Liver (tissue), 9 donors: ENCODE results near the gene CHERP. TPM values are rescaled to one million over a fixed set of nuclear protein-coding genes. Genes with fewer than 3 reads are reported as not detected.

Experiments
- DNase-seq: peaks from one replicate; pipeline ENCODE4 v3.0.0-alpha.2; 2017; ENCODE audit warnings: low spot score
- H3K27ac ChIP-seq, 2 donors: one replicate each; pipeline ENCODE4 v1.7.0; 2013; ENCODE audit warnings: inconsistent platforms in 2 of 2, low read length in 2 of 2, control low read depth in 1 of 2, low read depth in 1 of 2, mild to moderate bottlenecking in 1 of 2
- H3K27me3 ChIP-seq, 4 donors: one replicate each; pipeline versions ENCODE4 v1.6.1 to v1.7.0; 2013; ENCODE audit warnings: low read length in 3 of 4, inconsistent platforms in 1 of 4, mild to moderate bottlenecking in 1 of 4, moderate library complexity in 1 of 4; ENCODE audit not compliant: control insufficient read depth in 4 of 4, insufficient read depth in 4 of 4
- H3K36me3 ChIP-seq, 4 donors: one replicate each; pipeline versions ENCODE4 v1.6.1 to v1.7.0; 2013; ENCODE audit warnings: low read length in 3 of 4, mild to moderate bottlenecking in 3 of 4, low read depth in 1 of 4, moderate library complexity in 1 of 4; ENCODE audit not compliant: control insufficient read depth in 4 of 4, insufficient read depth in 3 of 4
- H3K4me1 ChIP-seq, 4 donors: one replicate each; pipeline versions ENCODE4 v1.6.1 to v1.7.0; 2013; ENCODE audit warnings: low read length in 3 of 4, mild to moderate bottlenecking in 3 of 4, moderate library complexity in 1 of 4; ENCODE audit not compliant: control insufficient read depth in 4 of 4, insufficient read depth in 4 of 4
- H3K4me3 ChIP-seq, 3 donors: one replicate each; pipeline versions ENCODE4 v1.6.1 to v1.7.0; 2013; ENCODE audit warnings: low read length in 3 of 3, control low read depth in 1 of 3, low read depth in 1 of 3, mild to moderate bottlenecking in 1 of 3
- H3K9ac ChIP-seq, 2 donors: one replicate each; pipeline ENCODE4 v1.7.0; 2013; ENCODE audit warnings: low read length in 2 of 2, mild to moderate bottlenecking in 2 of 2, moderate library complexity in 2 of 2, control low read depth in 1 of 2, low read depth in 1 of 2
- H3K9me3 ChIP-seq, 4 donors: one replicate each; pipeline versions ENCODE4 v1.6.1 to v1.7.0; 2013; ENCODE audit warnings: low read length in 3 of 4; ENCODE audit not compliant: control insufficient read depth in 4 of 4
- CTCF ChIP-seq: fragments of 150-350 bp; IDR thresholded peaks from 2 replicates; pipeline ENCODE4 v1.5.1; 2017; ENCODE audit warnings: improper control_type of control experiment, low read depth, low read length; ENCODE audit not compliant: missing input control
- EGR1 ChIP-seq, 2 donors: IDR thresholded peaks; 2 replicates each; pipeline ENCODE4 v1.6.1; 2016 to 2018; ENCODE audit warnings: antibody characterized with exemption in 2 of 2, low read depth in 2 of 2
- FOXA1 ChIP-seq: IDR thresholded peaks from 2 replicates; pipeline ENCODE4 v1.6.1; 2016; ENCODE audit warnings: antibody characterized with exemption
- GABPA ChIP-seq, 2 donors: IDR thresholded peaks in 1 of 2; conservative IDR thresholded peaks in 1 of 2; 2 replicates each; pipeline ENCODE4 v1.6.1; 2016; ENCODE audit warnings: antibody characterized with exemption in 2 of 2, mild to moderate bottlenecking in 1 of 2, moderate library complexity in 1 of 2
- HNF4G ChIP-seq: IDR thresholded peaks from 2 replicates; pipeline ENCODE4 v1.6.1; 2016; ENCODE audit warnings: antibody characterized with exemption
- JUND ChIP-seq, 2 donors: IDR thresholded peaks; 2 replicates each; pipeline ENCODE4 v1.6.1; 2016; ENCODE audit warnings: antibody characterized with exemption in 2 of 2
- MAX ChIP-seq: IDR thresholded peaks from 2 replicates; pipeline ENCODE4 v1.6.1; 2016; ENCODE audit warnings: antibody characterized with exemption
- NR2F2 ChIP-seq: IDR thresholded peaks from 2 replicates; pipeline ENCODE4 v1.6.1; 2016; ENCODE audit warnings: antibody characterized with exemption
- RAD21 ChIP-seq, 2 donors: IDR thresholded peaks; 2 replicates each; pipeline ENCODE4 v1.6.1; 2016; ENCODE audit warnings: antibody characterized with exemption in 2 of 2, mild to moderate bottlenecking in 2 of 2
- RXRA ChIP-seq, 2 donors: IDR thresholded peaks; 2 replicates each; pipeline ENCODE4 v1.6.1; 2017 to 2018; ENCODE audit warnings: antibody characterized with exemption in 2 of 2, mild to moderate bottlenecking in 1 of 2
- YY1 ChIP-seq: IDR thresholded peaks from 2 replicates; pipeline ENCODE4 v1.6.1; 2016; ENCODE audit warnings: antibody characterized with exemption, mild to moderate bottlenecking
- ZBTB33 ChIP-seq: IDR thresholded peaks from 2 replicates; pipeline ENCODE4 v1.6.1; 2016; ENCODE audit warnings: antibody characterized with exemption
- WGBS: extraction: QIAGEN DNeasy Blood & Tissue Kit; methylation state at CpG from one replicate; pipeline ENCODE4 v1.1.7; 2013; 5-methylcytosine and 5-hydroxymethylcytosine counted together
- polyA plus RNA-seq, 2 donors: library from polyadenylated mRNA; stranded (reverse) in 1 of 2; unstranded in 1 of 2; fragments of 200-250 nt in 1 of 2; fragments of >200 nt in 1 of 2; fragmentation: Nextera tagmentation in 1 of 2; extraction: Ambion mirVana in 1 of 2; gene quantifications; one replicate each; pipeline versions ENCODE4 v1.2.1 to v1.2.3, GENCODE V29; 2013 to 2015
- total RNA-seq, 2 donors: library from RNA; depleted of rRNA; stranded (reverse); fragments of >200 nt; gene quantifications; one replicate each; pipeline ENCODE4 v1.2.3, GENCODE V29; 2014
- TF ChIP-seq, protein P1 (sequence below): IDR thresholded peaks from 2 replicates; pipeline ENCODE4 v1.6.1; 2016; ENCODE audit warnings: antibody characterized with exemption, mild to moderate bottlenecking
- donor health status: healthy.
- donor health status: healthy.
- donor health status: healthy.
- donor health status: healthy.
- donor health status: healthy.

The CHERP gene
- total and polyA plus RNA-seq, 4 donors = 8.5 to 14.0 (median 9.0) TPM

DNA sequence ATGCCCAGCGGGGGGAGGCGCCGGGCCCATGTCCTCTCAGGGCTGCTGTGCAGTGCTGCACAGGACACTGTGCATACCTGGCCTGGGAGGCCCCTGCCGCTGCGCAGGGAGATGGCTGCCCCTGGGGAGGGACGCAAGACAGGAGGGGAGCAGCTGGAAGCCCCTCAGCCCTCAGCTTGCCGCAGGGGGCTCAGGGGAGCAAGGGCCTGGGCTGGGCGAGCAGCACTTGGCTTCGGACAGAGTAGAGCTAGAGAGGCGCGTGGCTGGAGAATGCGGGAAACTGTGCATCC, 10.9 kb downstream of the CHERP start:
- Histone ChIP-seq H3K9ac (no peak overlapping the region), H3K27ac (no peak overlapping the region), H3K4me1 (peaks cover 4 to 19% (median 17%) of the 10 kb centered on the region in 4 donors), H3K4me3 (no peak overlapping the region), H3K9me3 (no peaks in the 10 kb centered on the region), H3K27me3 (no peaks in the 10 kb centered on the region), H3K36me3 (peaks cover 45 to 89% (median 58%) of the 10 kb centered on the region in 4 donors)
- 97% methylated on average over 12 of the region's 12 CpGs for WGBS
- DNase-seq = no peak
- TF ChIP-seq ZBTB33 (no peak), CTCF (no peak), GABPA (IDR thresholded peaks at IDR 0.05 in 1 of 2, conservative IDR thresholded peaks at IDR 0.05 in 1 of 2) (no peak), YY1 (no peak), EGR1 (IDR thresholded peaks at IDR 0.05; ENCODE audit: low read depth in 2 of 2) (no peak), HNF4G (no peak), NR2F2 (no peak), RXRA (IDR thresholded peaks at IDR 0.05) (no peak), RAD21 (IDR thresholded peaks at IDR 0.05) (no peak)
- TF ChIP-seq, protein P1, sequence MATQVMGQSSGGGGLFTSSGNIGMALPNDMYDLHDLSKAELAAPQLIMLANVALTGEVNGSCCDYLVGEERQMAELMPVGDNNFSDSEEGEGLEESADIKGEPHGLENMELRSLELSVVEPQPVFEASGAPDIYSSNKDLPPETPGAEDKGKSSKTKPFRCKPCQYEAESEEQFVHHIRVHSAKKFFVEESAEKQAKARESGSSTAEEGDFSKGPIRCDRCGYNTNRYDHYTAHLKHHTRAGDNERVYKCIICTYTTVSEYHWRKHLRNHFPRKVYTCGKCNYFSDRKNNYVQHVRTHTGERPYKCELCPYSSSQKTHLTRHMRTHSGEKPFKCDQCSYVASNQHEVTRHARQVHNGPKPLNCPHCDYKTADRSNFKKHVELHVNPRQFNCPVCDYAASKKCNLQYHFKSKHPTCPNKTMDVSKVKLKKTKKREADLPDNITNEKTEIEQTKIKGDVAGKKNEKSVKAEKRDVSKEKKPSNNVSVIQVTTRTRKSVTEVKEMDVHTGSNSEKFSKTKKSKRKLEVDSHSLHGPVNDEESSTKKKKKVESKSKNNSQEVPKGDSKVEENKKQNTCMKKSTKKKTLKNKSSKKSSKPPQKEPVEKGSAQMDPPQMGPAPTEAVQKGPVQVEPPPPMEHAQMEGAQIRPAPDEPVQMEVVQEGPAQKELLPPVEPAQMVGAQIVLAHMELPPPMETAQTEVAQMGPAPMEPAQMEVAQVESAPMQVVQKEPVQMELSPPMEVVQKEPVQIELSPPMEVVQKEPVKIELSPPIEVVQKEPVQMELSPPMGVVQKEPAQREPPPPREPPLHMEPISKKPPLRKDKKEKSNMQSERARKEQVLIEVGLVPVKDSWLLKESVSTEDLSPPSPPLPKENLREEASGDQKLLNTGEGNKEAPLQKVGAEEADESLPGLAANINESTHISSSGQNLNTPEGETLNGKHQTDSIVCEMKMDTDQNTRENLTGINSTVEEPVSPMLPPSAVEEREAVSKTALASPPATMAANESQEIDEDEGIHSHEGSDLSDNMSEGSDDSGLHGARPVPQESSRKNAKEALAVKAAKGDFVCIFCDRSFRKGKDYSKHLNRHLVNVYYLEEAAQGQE = no peak

GRCh38 chr19:16530540-16531379, 11.5 kb downstream of the CHERP start:
- H3K9me3 ChIP-seq = no peaks in the 10 kb centered on the region
- H3K36me3 ChIP-seq = peaks cover 41 to 83% (median 56%) of the 10 kb centered on the region in 4 donors
- no peak overlapping the region for H3K27ac ChIP-seq
- no peaks in the 10 kb centered on the region for H3K27me3 ChIP-seq
- peaks cover 4 to 25% (median 19%) of the 10 kb centered on the region in 4 donors for H3K4me1 ChIP-seq
- 82% methylated on average over 43 of the region's 43 CpGs for WGBS
- no peak for DNase-seq
- no peak overlapping the region for H3K9ac ChIP-seq
- H3K4me3 ChIP-seq = no peak overlapping the region
- TF ChIP-seq RAD21 (IDR thresholded peaks at IDR 0.05) (no peak), MAX (no peak), JUND (IDR thresholded peaks at IDR 0.05) (no peak), FOXA1 (no peak), ZBTB33 (no peak), CTCF (no peak), YY1 (no peak), RXRA (IDR thresholded peaks at IDR 0.05) (no peak), EGR1 (IDR thresholded peaks at IDR 0.05; ENCODE audit: low read depth in 2 of 2) (no peak)
- TF ChIP-seq, protein P1 = no peak
